H9 (cell line): ENCODE data around the gene BAX. TPM values are rescaled to one million over a fixed set of nuclear protein-coding genes. Genes with fewer than 3 reads are reported as not detected.

Source experiments
- DNase-seq: peaks from one replicate; pipeline ENCODE4 v3.0.0-alpha.2; 2017
- H2AFZ ChIP-seq: one replicate; pipeline ENCODE4 v1.6.1; 2013; ENCODE audit warnings: mild to moderate bottlenecking, low read length, control low read depth, moderate library complexity
- H2AK5ac ChIP-seq: 2 replicates; pipeline ENCODE4 v1.6.1; 2013; ENCODE audit warnings: low read length, control low read depth, mixed read lengths; ENCODE audit not compliant: insufficient read length
- H2BK120ac ChIP-seq: one replicate; pipeline ENCODE4 v1.6.1; 2013; ENCODE audit warnings: low read depth, mild to moderate bottlenecking, low read length, control low read depth, inconsistent platforms; ENCODE audit not compliant: poor library complexity, severe bottlenecking
- H2BK12ac ChIP-seq: 2 replicates; pipeline ENCODE4 v1.6.1; 2013; ENCODE audit warnings: low read length, control low read depth, mixed read lengths, low read depth; ENCODE audit not compliant: insufficient read length
- H2BK15ac ChIP-seq: 2 replicates; pipeline ENCODE4 v1.6.1; 2013; ENCODE audit warnings: low read depth, low read length, control low read depth
- H2BK20ac ChIP-seq: one replicate; pipeline ENCODE4 v1.6.1; 2013; ENCODE audit warnings: low read depth, mild to moderate bottlenecking, low read length, control low read depth, inconsistent platforms; ENCODE audit not compliant: poor library complexity, severe bottlenecking
- H2BK5ac ChIP-seq: 2 replicates; pipeline ENCODE4 v1.6.1; 2013; ENCODE audit warnings: low read length, control low read depth, mixed read lengths; ENCODE audit not compliant: insufficient read length
- H3K14ac ChIP-seq: 2 replicates; pipeline ENCODE4 v1.6.1; 2013; ENCODE audit warnings: low read length, control low read depth; ENCODE audit not compliant: insufficient read depth
- H3K18ac ChIP-seq: 2 replicates; pipeline ENCODE4 v1.6.1; 2013; ENCODE audit warnings: low read depth, mild to moderate bottlenecking, mixed read lengths, low read length, control low read depth; ENCODE audit not compliant: insufficient read length
- H3K23ac ChIP-seq: 2 replicates; pipeline ENCODE4 v1.6.1; 2013; ENCODE audit warnings: low read length, control low read depth, mixed read lengths, low read depth; ENCODE audit not compliant: insufficient read length
- H3K23me2 ChIP-seq: 2 replicates; pipeline ENCODE4 v1.6.1; 2013; ENCODE audit warnings: low read depth, mild to moderate bottlenecking, mixed read lengths, low read length, control low read depth; ENCODE audit not compliant: insufficient read length, poor library complexity, severe bottlenecking
- H3K27ac ChIP-seq: 2 replicates; pipeline ENCODE4 v1.5.1; 2013; ENCODE audit warnings: low read length, control low read depth, mixed read lengths, low read depth; ENCODE audit not compliant: insufficient read length
- H3K27me3 ChIP-seq: 2 replicates; pipeline ENCODE4 v1.6.1; 2013; ENCODE audit warnings: low read length, control low read depth, inconsistent platforms; ENCODE audit not compliant: insufficient read depth
- H3K4ac ChIP-seq: 2 replicates; pipeline ENCODE4 v1.6.1; 2013; ENCODE audit warnings: low read depth, mild to moderate bottlenecking, control low read depth, inconsistent platforms, low read length, moderate library complexity
- H3K4me1 ChIP-seq: 2 replicates; pipeline ENCODE4 v1.6.1; 2013; ENCODE audit warnings: low read length, control low read depth, inconsistent platforms; ENCODE audit not compliant: insufficient read depth
- H3K4me2 ChIP-seq: 2 replicates; pipeline ENCODE4 v1.6.1; 2013; ENCODE audit warnings: low read length, control low read depth, mixed read lengths; ENCODE audit not compliant: insufficient read length, insufficient read depth
- H3K56ac ChIP-seq: 2 replicates; pipeline ENCODE4 v1.6.1; 2013; ENCODE audit warnings: low read depth, mild to moderate bottlenecking, mixed read lengths, low read length, control low read depth; ENCODE audit not compliant: insufficient read length
- H3K79me1 ChIP-seq: 2 replicates; pipeline ENCODE4 v1.6.1; 2013; ENCODE audit warnings: low read depth, mild to moderate bottlenecking, moderate library complexity, low read length, control low read depth, inconsistent platforms; ENCODE audit not compliant: insufficient read depth, poor library complexity, severe bottlenecking
- H3K79me2 ChIP-seq: 2 replicates; pipeline ENCODE4 v1.6.1; 2013; ENCODE audit warnings: low read length, control low read depth, inconsistent platforms; ENCODE audit not compliant: insufficient read depth
- H3K9ac ChIP-seq: 2 replicates; pipeline ENCODE4 v1.6.1; 2013; ENCODE audit warnings: low read length, control low read depth, mixed read lengths; ENCODE audit not compliant: insufficient read length; ENCODE audit errors: extremely low read depth
- H3K9me3 ChIP-seq: one replicate; pipeline ENCODE4 v1.6.1; 2013; ENCODE audit warnings: low read depth, low read length, inconsistent platforms; ENCODE audit not compliant: control insufficient read depth
- H3T11ph ChIP-seq: one replicate; pipeline ENCODE4 v1.6.1; 2013; ENCODE audit warnings: mild to moderate bottlenecking, low read length, control low read depth, inconsistent platforms
- H4K20me1 ChIP-seq: one replicate; pipeline ENCODE4 v1.6.1; 2013; ENCODE audit not compliant: control insufficient read depth, insufficient read length, insufficient read depth
- H4K5ac ChIP-seq: 2 replicates; pipeline ENCODE4 v1.6.1; 2013; ENCODE audit warnings: low read depth, mild to moderate bottlenecking, mixed read lengths, low read length, control low read depth; ENCODE audit not compliant: insufficient read length
- H4K8ac ChIP-seq: replicated peaks from 2 replicates; pipeline ENCODE4 v1.6.1; 2013; ENCODE audit warnings: low read length, control low read depth, mixed read lengths, low read depth; ENCODE audit not compliant: insufficient read length
- H4K91ac ChIP-seq: 2 replicates; pipeline ENCODE4 v1.6.1; 2013; ENCODE audit warnings: low read depth, mild to moderate bottlenecking, moderate library complexity, mixed read lengths, low read length, control low read depth; ENCODE audit not compliant: insufficient read length
- H3K27ac Mint-ChIP-seq, 3 experiments: 2 replicates in 2 of 3; 3 replicates in 1 of 3; pipeline ENCODE4 v1.8.0; 2020 to 2021; ENCODE audit warnings: mixed read lengths in 3 of 3, mild to moderate bottlenecking in 1 of 3, moderate library complexity in 1 of 3
- H3K27me3 Mint-ChIP-seq: 2 replicates; pipeline ENCODE4 v1.8.0; 2021; ENCODE audit warnings: low read depth, mild to moderate bottlenecking, moderate library complexity, mixed read lengths
- H3K36me3 Mint-ChIP-seq, 3 experiments: 2 replicates in 2 of 3; 3 replicates in 1 of 3; pipeline ENCODE4 v1.8.0; 2020 to 2021; ENCODE audit warnings: low read depth in 3 of 3, mixed read lengths in 3 of 3; ENCODE audit not compliant: insufficient read depth in 1 of 3
- H3K4me1 Mint-ChIP-seq, 2 experiments: 2 replicates each; pipeline ENCODE4 v1.8.0; 2020; ENCODE audit warnings: mixed read lengths in 2 of 2
- H3K4me3 Mint-ChIP-seq, 2 experiments: 2 replicates in 1 of 2; 3 replicates in 1 of 2; pipeline ENCODE4 v1.8.0; 2020 to 2021; ENCODE audit warnings: mild to moderate bottlenecking in 2 of 2, mixed read lengths in 2 of 2, moderate library complexity in 1 of 2
- H3K9me3 Mint-ChIP-seq, 2 experiments: 2 replicates in 1 of 2; 3 replicates in 1 of 2; pipeline ENCODE4 v1.8.0; 2020; ENCODE audit warnings: mild to moderate bottlenecking in 2 of 2, mixed read lengths in 2 of 2, moderate library complexity in 1 of 2
- WGBS: extraction: QIAGEN DNeasy Blood & Tissue Kit; methylation state at CpG from one replicate; pipeline ENCODE4 v1.1.7; 2013; ENCODE audit warnings: missing lambda C conversion rate, low lambda C conversion rate, mixed read lengths; ENCODE audit not compliant: insufficient read length; ENCODE audit errors: extremely low coverage; 5-methylcytosine and 5-hydroxymethylcytosine counted together
- total RNA-seq: library from RNA; stranded (reverse); gene quantifications from 2 replicates; pipeline ENCODE4 v1.2.1, GENCODE V29; 2021
- TF ChIP-seq, protein P1 (sequence below): fragments of 200-600 bp; sonication (generic); conservative IDR thresholded peaks from 3 replicates; pipeline ENCODE4 v1.8.0; 2021; ENCODE audit warnings: antibody characterized with exemption, mild to moderate bottlenecking

BAX gene
- total RNA-seq, 1 experiment from 2014 or later, result 310 TPM

DNA sequence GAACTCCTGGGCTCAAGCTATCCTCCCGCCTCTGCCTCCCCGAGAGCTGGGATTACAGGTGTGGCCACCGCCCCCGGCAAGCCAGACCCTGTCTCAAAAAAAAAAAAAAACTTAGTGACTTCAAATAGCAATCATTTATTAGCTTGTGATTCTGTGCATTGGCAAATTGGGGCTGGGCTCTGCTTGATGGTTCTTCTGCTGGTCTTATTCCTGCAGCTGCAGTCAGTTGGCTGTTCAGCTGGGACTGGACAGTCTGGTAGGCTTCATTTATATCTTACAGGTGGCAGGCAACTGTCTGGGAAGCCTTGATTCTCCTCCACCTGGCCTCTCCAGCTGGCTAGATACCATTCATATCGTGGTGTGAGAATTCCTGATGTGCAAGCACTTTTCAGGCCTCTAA lies 13.8 kb upstream of the BAX start:
- H3K23ac ChIP-seq, result no peak overlapping the region
- no peak overlapping the region for H3K4ac ChIP-seq
- H3K27me3 Mint-ChIP-seq, result peaks cover 2% of the 10 kb centered on the region; the same call in 1 of the 2 replicates
- WGBS, result no CpG with 5 or more reads among the region's 5 CpGs
- H4K5ac ChIP-seq, result no peak overlapping the region
- no peak overlapping the region for H3T11ph ChIP-seq
- no peak overlapping the region for H2AFZ ChIP-seq
- DNase-seq, result no peak
- H3K9me3 Mint-ChIP-seq, result peaks cover 0 to 2% of the 10 kb centered on the region in 2 experiments; a peak in 2 of 5 replicates
- H2BK120ac ChIP-seq, result no peak overlapping the region
- no peak overlapping the region for H3K4me3 Mint-ChIP-seq
- no peak overlapping the region for H4K91ac ChIP-seq
- no peak overlapping the region for H3K56ac ChIP-seq
- no peak overlapping the region for H2BK20ac ChIP-seq
- H4K8ac ChIP-seq, result no peak overlapping the region
- TF ChIP-seq, protein P1, sequence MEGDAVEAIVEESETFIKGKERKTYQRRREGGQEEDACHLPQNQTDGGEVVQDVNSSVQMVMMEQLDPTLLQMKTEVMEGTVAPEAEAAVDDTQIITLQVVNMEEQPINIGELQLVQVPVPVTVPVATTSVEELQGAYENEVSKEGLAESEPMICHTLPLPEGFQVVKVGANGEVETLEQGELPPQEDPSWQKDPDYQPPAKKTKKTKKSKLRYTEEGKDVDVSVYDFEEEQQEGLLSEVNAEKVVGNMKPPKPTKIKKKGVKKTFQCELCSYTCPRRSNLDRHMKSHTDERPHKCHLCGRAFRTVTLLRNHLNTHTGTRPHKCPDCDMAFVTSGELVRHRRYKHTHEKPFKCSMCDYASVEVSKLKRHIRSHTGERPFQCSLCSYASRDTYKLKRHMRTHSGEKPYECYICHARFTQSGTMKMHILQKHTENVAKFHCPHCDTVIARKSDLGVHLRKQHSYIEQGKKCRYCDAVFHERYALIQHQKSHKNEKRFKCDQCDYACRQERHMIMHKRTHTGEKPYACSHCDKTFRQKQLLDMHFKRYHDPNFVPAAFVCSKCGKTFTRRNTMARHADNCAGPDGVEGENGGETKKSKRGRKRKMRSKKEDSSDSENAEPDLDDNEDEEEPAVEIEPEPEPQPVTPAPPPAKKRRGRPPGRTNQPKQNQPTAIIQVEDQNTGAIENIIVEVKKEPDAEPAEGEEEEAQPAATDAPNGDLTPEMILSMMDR, result no peak
- no peak overlapping the region for H3K27ac ChIP-seq
- H3K4me1 ChIP-seq, result no peaks in the 10 kb centered on the region
- H2BK15ac ChIP-seq, result no peak overlapping the region
- no peaks in the 10 kb centered on the region for H3K4me1 Mint-ChIP-seq
- H3K4me2 ChIP-seq, result no peak overlapping the region
- H3K27me3 ChIP-seq, result no peaks in the 10 kb centered on the region; the same call in 1 of the 2 replicates
- H3K9ac ChIP-seq, result no peak overlapping the region
- no peak overlapping the region for H2BK5ac ChIP-seq
- H2AK5ac ChIP-seq, result no peak overlapping the region
- H3K14ac ChIP-seq, result no peak overlapping the region
- no peaks in the 10 kb centered on the region for H3K79me2 ChIP-seq
- H3K36me3 Mint-ChIP-seq, result peaks cover 10 to 22% (median 11%) of the 10 kb centered on the region in 3 experiments
- H2BK12ac ChIP-seq, result no peak overlapping the region
- H3K9me3 ChIP-seq, result no peaks in the 10 kb centered on the region
- H3K27ac Mint-ChIP-seq, result no peak overlapping the region
- no peaks in the 10 kb centered on the region for H4K20me1 ChIP-seq
- H3K79me1 ChIP-seq, result no peaks in the 10 kb centered on the region
- no peaks in the 10 kb centered on the region for H3K23me2 ChIP-seq
- no peak overlapping the region for H3K18ac ChIP-seq
